Mesothelial cell of epicardium (in vitro differentiated cells): Measurements from ENCODE around the gene KLHL29. TPM values are rescaled to one million over a fixed set of nuclear protein-coding genes. Genes with fewer than 3 reads are reported as not detected.
A peak's percentile ranks its signal among the peaks of the same experiment; 100 is the strongest.

Source experiments
- DNase-seq, 2 experiments: peaks; one replicate each; pipeline ENCODE4 v3.0.0; 2021; ENCODE audit warnings: low spot score in 2 of 2; ENCODE audit not compliant: unreplicated experiment in 2 of 2
- H3K27ac Mint-ChIP-seq: 2 replicates; pipeline ENCODE4 v1.8.0; 2021; ENCODE audit warnings: mixed read lengths
- H3K27me3 Mint-ChIP-seq: 2 replicates; pipeline ENCODE4 v1.8.0; 2021; ENCODE audit warnings: low read depth, mixed read lengths
- H3K36me3 Mint-ChIP-seq: 2 replicates; pipeline ENCODE4 v1.8.0; 2021; ENCODE audit warnings: mixed read lengths
- H3K4me1 Mint-ChIP-seq: 2 replicates; pipeline ENCODE4 v1.8.0; 2021; ENCODE audit warnings: mixed read lengths
- H3K4me3 Mint-ChIP-seq: 2 replicates; pipeline ENCODE4 v1.8.0; 2021; ENCODE audit warnings: mild to moderate bottlenecking, moderate library complexity, mixed read lengths
- H3K9me3 Mint-ChIP-seq: 2 replicates; pipeline ENCODE4 v1.8.0; 2021; ENCODE audit warnings: mixed read lengths
- CTCF ChIP-seq: fragments of 200-600 bp; sonication (generic); IDR thresholded peaks from one replicate; pipeline ENCODE4 v1.5.0; 2021; ENCODE audit warnings: antibody characterized with exemption; ENCODE audit not compliant: unreplicated experiment
- total RNA-seq: library from RNA; stranded (reverse); gene quantifications from 3 replicates; pipeline ENCODE4 v1.2.1, GENCODE V29; 2021

The KLHL29 gene
- total RNA-seq, 1 donor from 2014 or later: 28.3 TPM

GRCh38 chr2:23385351-23385747, 370 bp downstream of the KLHL29 start:
- H3K9me3 Mint-ChIP-seq: no peaks in the 10 kb centered on the region
- no peak overlapping the region for H3K27ac Mint-ChIP-seq
- no peaks in the 10 kb centered on the region for H3K36me3 Mint-ChIP-seq
- DNase-seq: peak in 1 of 2 experiments; percentile 51
- H3K4me3 Mint-ChIP-seq: peak overlapping the region; percentile 60
- TF ChIP-seq CTCF: no peak
- H3K27me3 Mint-ChIP-seq: peaks cover 58% of the 10 kb centered on the region
- peaks cover 29% of the 10 kb centered on the region for H3K4me1 Mint-ChIP-seq

GRCh38 chr2:23385748-23386338, 864 bp downstream of the KLHL29 start:
- H3K9me3 Mint-ChIP-seq: no peaks in the 10 kb centered on the region
- H3K27me3 Mint-ChIP-seq: peaks cover 56% of the 10 kb centered on the region
- DNase-seq: peak in 1 of 2 experiments; percentile 41
- peaks cover 29% of the 10 kb centered on the region for H3K4me1 Mint-ChIP-seq
- H3K4me3 Mint-ChIP-seq: peak overlapping the region; percentile 84
- H3K27ac Mint-ChIP-seq: peak overlapping the region; percentile 17
- TF ChIP-seq CTCF: no peak
- H3K36me3 Mint-ChIP-seq: no peaks in the 10 kb centered on the region

- Mint-ChIP-seq H3K4me1 (peaks cover 29% of the 10 kb centered on the region), H3K4me3 (peak overlapping the region; percentile 84), H3K27me3 (peaks cover 53% of the 10 kb centered on the region), H3K27ac (peak overlapping the region; percentile 43), H3K36me3 (no peaks in the 10 kb centered on the region), H3K9me3 (no peaks in the 10 kb centered on the region)
- TF ChIP-seq CTCF: no peak
- peak in 1 of 2 experiments; percentile 68 for DNase-seq
These were observed 1.6 kb downstream of the KLHL29 start for GRCh38 chr2:23386339-23387220.

GRCh38 chr2:23387221-23387550, 2.2 kb downstream of the KLHL29 start:
- Mint-ChIP-seq H3K9me3 (no peaks in the 10 kb centered on the region), H3K4me3 (peak overlapping the region; percentile 84), H3K4me1 (peaks cover 29% of the 10 kb centered on the region), H3K36me3 (no peaks in the 10 kb centered on the region), H3K27me3 (peaks cover 52% of the 10 kb centered on the region), H3K27ac (peak overlapping the region; percentile 43)
- DNase-seq: no peak
- no peak for TF ChIP-seq CTCF

- no peak overlapping the region for H3K27ac Mint-ChIP-seq
- peaks cover 34% of the 10 kb centered on the region for H3K4me1 Mint-ChIP-seq
- no peaks in the 10 kb centered on the region for H3K36me3 Mint-ChIP-seq
- H3K27me3 Mint-ChIP-seq: peaks cover 45% of the 10 kb centered on the region
- no peak for DNase-seq
- H3K9me3 Mint-ChIP-seq: no peaks in the 10 kb centered on the region
- peak overlapping the region; percentile 31 for H3K4me3 Mint-ChIP-seq
- no peak for TF ChIP-seq CTCF
These were observed 2.9 kb downstream of the KLHL29 start for GRCh38 chr2:23387845-23388244.
